Pons (tissue), 1 donor: ENCODE results near the gene CD37.
"Not testable (repeated sequence)": the region's sequence is repeated elsewhere in the genome, so short reads cannot be mapped to it uniquely, and the experiment has no call there.

ENCODE experiments used
- DNase-seq: peaks from one replicate; pipeline ENCODE4 v3.0.0-alpha.2; 2016; ENCODE audit warnings: low spot score

CD37 gene

GRCh38 chr19:49331187-49331586 lies 4.0 kb upstream of the CD37 start:
- DNase-seq, result not testable (repeated sequence)

- DNase-seq, result peak; percentile 64
Measured at GRCh38 chr19:49331616-49332055, 3.6 kb upstream of the CD37 start.

DNA sequence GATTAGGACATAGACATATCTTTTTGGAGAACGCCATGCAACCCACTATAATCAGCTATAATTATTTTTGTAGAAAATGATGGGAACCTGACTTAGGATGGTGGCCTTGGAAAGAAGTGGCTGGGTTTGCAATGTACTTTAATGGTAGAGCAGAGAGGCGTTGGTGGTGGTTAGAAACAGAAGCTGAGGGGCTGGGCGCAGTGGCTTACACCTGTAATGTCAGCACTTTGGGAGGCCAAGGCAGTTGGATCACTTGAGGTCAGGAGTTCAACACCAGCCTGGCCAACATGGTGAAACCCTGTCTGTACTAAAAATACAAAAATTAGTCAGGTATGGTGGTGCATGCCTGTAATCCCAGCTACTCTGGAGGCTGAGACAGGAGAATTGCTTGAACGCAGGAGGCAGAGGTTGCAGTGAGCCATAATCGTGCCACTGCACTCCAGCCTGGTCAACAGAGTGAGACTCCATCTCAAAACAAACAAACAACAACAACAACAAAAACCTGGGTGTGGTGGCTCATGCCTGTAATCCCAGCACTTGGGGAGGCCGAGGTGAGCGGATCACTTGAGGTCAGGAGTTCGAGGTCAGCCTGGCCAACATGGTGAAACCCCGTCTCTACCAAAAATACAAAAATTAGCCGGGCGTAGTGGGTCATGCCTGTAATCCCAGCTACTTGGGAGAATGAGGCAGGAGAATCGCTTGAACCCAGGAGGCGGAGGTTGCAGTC lies 2.4 kb upstream of the CD37 start:
- not testable (repeated sequence) for DNase-seq

DNA sequence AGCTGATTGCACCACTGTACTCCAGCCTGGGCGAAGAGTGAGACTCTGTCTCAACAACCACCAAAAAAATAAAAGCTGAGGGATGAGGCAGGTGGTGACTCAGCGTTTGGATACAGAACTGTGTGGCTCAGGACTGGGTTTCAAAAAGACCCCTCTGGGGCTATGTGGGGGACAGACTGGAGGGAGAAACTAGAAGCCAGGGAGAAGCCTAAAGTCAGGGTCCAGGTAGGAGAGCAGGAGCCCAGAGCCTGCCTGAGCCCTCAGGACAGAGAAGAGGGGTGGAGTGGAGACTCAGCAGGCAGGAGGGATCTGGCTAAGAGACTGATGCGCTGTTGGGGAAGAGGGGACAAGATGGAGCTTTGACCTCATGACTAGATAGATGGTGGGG lies 1.8 kb upstream of the CD37 start:
- DNase-seq, result no peak

DNA sequence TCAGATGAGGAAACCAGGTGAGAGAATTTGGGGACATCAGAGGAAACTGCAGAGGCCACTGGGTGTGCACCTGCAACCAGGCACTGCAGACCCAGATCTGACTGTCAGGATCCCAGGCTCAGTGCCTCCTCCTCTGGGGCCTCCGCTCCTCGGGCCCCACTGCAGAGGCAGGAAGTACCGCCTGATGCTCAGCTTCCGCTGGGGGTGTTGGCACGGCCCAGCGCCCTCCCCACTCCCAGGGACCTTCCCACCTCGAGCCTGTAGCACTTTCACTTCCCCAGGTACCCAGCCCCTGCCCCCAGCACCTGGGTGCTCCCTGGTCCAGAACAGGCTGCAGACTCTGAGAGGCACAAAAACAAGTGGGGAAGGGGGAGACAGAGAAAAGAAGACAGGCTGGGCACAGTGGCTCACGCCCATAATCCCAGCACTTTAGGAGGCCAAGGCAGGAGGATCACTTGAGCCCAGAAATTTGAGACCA lies 1.4 kb upstream of the CD37 start:
- DNase-seq, result peak; percentile 12

- no peak for DNase-seq
Measured at GRCh38 chr19:49335784-49336481, 727 bp downstream of the CD37 start.

DNA sequence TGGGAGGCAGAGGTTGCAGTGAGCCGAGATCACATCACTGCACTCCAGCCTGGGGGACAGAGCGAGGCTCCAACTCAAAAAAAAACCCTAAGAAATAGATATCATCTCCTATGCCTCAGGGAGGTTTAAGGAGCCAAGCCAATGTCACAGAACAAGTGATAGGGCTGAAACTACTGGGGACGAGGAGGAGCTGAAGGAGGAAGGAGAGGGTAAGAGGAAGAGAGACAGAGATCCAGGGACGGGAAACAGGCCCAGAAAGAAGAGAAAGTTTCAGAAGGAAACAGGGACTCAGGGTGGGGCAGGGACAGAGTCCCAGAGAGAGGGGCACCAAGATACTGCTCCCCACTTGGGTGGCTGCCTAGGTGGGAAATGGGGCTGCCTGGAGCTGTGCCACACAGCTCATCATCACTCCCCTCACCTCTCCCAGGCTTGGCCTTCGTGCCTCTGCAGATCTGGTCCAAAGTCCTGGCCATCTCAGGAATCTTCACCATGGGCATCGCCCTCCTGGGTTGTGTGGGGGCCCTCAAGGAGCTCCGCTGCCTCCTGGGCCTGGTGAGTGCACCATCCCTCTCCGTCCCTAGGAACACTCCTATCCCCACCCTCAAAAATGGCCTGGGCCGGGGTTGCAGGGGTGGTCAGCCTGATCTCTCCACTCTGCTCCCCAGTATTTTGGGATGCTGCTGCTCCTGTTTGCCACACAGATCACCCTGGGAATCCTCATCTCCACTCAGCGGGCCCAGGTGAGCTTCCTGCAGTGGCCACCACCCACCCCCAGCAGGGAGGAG lies 1.5 kb downstream of the CD37 start:
- no peak for DNase-seq

- no peak for DNase-seq
Measured at GRCh38 chr19:49337267-49338022, 2.2 kb downstream of the CD37 start.

- no peak for DNase-seq
Measured at GRCh38 chr19:49338023-49338677, 2.9 kb downstream of the CD37 start.

- no peak for DNase-seq
Measured at GRCh38 chr19:49338691-49339300, 3.6 kb downstream of the CD37 start.

DNA sequence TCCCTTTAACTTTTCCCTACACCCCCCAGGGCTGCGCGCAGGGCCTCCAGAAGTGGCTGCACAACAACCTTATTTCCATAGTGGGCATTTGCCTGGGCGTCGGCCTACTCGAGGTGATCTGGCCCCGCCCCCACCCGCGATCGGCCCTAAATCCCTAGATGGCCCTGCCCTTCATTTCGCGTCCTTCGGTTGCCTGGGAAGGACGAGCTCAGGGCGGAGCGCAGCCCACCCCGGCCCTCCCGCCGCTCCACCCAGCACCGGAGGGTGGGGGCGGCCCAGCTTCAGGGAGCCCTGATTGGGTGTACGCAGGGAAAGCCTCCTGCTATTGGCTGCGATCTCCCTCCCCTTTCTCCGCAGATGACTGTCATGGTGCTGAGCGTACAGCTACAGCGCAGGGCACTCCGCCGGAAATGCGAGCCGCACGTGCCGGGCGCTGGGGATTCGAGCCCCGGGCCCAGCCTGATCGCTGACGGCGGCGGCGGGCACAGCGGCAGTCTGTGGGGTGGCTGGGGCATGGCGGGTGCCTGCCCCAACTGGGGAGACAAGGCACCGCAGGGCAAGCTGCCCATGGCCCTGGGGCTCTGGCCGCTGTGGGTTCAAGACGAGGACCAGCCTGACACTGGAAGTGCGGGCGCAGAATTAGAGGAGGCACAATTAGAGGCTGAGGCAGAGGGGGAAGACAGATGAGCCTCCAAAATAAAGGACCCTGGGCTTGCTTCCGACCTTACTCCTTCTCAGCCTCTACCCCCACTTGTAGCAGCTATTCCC lies 4.3 kb downstream of the CD37 start:
- DNase-seq, result peak; percentile 17

DNA sequence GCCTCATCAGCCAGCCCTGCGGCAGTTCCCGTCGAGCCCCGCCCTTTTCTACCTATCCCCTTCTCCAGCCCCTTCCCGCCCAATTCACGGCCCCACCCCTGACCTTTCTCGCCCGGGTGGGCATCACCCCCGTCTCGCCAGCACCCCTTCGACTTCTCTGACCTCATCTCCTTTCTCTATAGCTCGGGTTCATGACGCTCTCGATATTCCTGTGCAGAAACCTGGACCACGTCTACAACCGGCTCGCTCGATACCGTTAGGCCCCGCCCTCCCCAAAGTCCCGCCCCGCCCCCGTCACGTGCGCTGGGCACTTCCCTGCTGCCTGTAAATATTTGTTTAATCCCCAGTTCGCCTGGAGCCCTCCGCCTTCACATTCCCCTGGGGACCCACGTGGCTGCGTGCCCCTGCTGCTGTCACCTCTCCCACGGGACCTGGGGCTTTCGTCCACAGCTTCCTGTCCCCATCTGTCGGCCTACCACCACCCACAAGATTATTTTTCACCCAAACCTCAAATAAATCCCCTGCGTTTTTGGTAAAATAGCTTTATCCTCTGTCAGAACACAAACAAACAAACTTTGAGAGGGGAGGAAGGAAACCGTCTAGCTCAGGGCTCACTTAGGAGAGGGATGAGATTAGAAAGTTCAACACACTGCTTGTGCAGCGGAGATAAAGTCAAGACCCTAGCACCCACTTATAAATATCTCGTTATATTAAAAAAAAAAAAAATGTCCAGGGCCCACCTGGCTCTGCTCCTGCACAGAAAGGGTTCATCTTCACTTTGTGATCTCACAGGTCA lies 5.1 kb downstream of the CD37 start:
- DNase-seq, result no peak

- DNase-seq, result no peak
Measured at GRCh38 chr19:49340865-49341718, 5.9 kb downstream of the CD37 start.

DNA sequence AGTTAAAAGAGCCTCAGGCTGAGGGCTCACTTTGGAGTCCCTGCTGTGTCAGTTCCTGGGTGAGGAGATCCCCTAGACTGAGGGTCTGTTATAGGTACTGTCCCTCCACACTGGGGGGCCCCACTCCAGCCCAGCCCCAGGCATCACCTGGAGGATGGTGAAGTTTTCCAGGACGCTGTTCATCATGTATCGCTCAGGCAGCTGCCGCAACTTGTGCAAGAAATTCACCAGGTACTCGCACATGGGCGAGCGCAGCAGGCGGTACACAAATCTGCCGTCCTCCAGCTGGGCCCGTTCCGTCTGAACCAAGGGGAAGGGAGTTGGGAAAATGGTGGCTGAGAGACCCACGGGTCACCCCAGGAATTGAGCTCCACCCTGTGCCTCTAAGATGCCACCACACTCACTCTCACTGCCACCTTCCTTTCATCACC lies 7.1 kb downstream of the CD37 start:
- DNase-seq, result no peak

- DNase-seq, result no peak
Measured at GRCh38 chr19:49343123-49343522, 7.9 kb downstream of the CD37 start.

- DNase-seq, result no peak
Measured at GRCh38 chr19:49344505-49345423, 9.6 kb downstream of the CD37 start.

DNA sequence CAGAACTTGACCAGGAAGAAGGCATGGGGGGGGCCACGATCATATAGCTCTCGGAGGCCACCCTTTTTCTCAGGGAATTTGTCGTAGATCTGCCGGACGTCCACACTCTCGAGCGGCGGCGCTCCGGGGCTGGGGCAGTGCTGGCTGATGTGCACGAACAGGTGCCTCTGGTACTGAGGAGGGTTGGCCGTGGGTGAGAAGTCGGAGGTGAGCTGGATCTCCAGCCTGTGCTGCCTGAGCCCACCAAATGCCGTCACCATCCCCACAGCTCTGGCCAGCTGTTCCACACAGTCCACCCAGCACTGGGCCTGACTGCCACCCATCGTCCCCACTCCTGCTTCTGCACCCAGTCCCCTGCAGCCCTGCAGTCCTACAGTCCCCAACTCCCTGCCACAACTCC lies 12.0 kb downstream of the CD37 start:
- DNase-seq, result no peak
